Measurements from ENCODE around the gene SETBP1. TPM values are rescaled to one million over a fixed set of nuclear protein-coding genes. Genes with fewer than 3 reads are reported as not detected.

Gene SETBP1
- total and polyA plus RNA-seq, 2 of the 4 experiments (the other 2 are of a cell fraction) = 0.19 to 0.36 TPM

DNA sequence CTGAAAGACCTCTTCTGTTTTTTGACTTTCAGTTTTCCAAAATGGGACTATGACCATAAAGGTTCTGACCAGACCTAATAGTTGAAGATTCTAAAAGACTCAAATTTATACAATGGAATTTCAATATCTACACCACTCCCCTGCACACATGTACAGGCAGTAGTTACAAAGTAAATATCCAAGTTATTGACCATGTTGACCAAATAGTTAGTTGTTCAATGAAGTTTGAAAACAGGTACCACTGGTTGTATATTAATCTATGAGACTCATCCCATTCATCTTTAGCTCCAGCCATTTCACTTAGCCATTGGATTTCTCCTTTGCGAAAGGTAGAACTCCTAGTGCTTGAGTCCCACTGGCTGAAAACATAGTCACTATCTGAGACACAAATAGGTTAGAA lies 277.4 kb downstream of the SETBP1 start:
- H3K9ac ChIP-seq (ENCODE audit: low read depth, low read length) = no peak overlapping the region
- H3K9me3 ChIP-seq (ENCODE audit: control insufficient read depth, insufficient read depth, low read length) = no peaks in the 10 kb centered on the region
- no peak overlapping the region for H2AK9ac ChIP-seq (replicated peaks; ENCODE audit: low read depth, low read length, poor library complexity)
- H3K79me1 ChIP-seq (ENCODE audit: low read depth in 1 of 2, low read length in 2 of 2) = no peaks in the 10 kb centered on the region
- H3K36me3 ChIP-seq (ENCODE audit: control insufficient read depth, insufficient read depth, low read length) = no peaks in the 10 kb centered on the region
- DNase-seq (no peak), ATAC-seq (ENCODE audit: low read depth) (no peak)
- no peak overlapping the region for H2BK15ac ChIP-seq (ENCODE audit: low read depth, low read length)
- BruUV-seq (replicated peaks) = no TSS peak
- ChIA-PET CTCF (interaction anchor here (1.0 kb wide), 1 partner anchor 21 kb away, joined by 3 read pairs; no protein-coding TSS in a partner anchor), POLR2A (ENCODE audit: unreplicated experiment) (no interaction called here)
- H3K27ac ChIP-seq (ENCODE audit: insufficient read depth, low read length) = no peak overlapping the region
- no peak overlapping the region for H3K4me2 ChIP-seq (ENCODE audit: low read depth, low read length)
- H2AK5ac ChIP-seq (ENCODE audit: low read depth, low read length) = no peak overlapping the region
- H3K4ac ChIP-seq (ENCODE audit: low read depth, low read length) = no peak overlapping the region
- H4K5ac ChIP-seq (ENCODE audit: low read depth, low read length) = no peak overlapping the region
- no peaks in the 10 kb centered on the region for H3K4me1 ChIP-seq (ENCODE audit: control insufficient read depth, insufficient read depth, low read length)
- H4K8ac ChIP-seq (ENCODE audit: low read depth in 2 of 2, low read length in 2 of 2) = no peak overlapping the region
- TF ChIP-seq MAZ (IDR thresholded peaks at IDR 0.05; ENCODE audit: borderline replicate concordance, low read depth, low read length) (no peak), RCOR1 (IDR thresholded peaks at IDR 0.05; ENCODE audit: insufficient replicate concordance, low read length) (no peak), NFE2L2 (IDR thresholded peaks at IDR 0.05; ENCODE audit: low read depth, low read length) (no peak), BHLHE40 (IDR thresholded peaks at IDR 0.05; ENCODE audit: low read depth, low read length) (no peak), FOS (IDR thresholded peaks at IDR 0.05; ENCODE audit: low read depth, low read length) (no peak), SMC3 (IDR thresholded peaks at IDR 0.05; ENCODE audit: low read depth, low read length) (no peak), RAD21 (IDR thresholded peaks at IDR 0.05; ENCODE audit: low read length) (no peak), CHD1 (IDR thresholded peaks at IDR 0.05; ENCODE audit: low read depth, low read length) (no peak), CEBPB (IDR thresholded peaks at IDR 0.05; ENCODE audit: low read depth, low read length) (no peak), MAFK (IDR thresholded peaks at IDR 0.05; ENCODE audit: low read depth, low read length) (no peak), POLR2A (IDR thresholded peaks at IDR 0.05; ENCODE audit: low read depth, low read length) (no peak), MXI1 (IDR thresholded peaks at IDR 0.05; ENCODE audit: borderline replicate concordance, low read depth, low read length) (no peak), RFX5 (IDR thresholded peaks at IDR 0.05; ENCODE audit: low read depth, low read length) (no peak)
- TF ChIP-seq, protein P1, sequence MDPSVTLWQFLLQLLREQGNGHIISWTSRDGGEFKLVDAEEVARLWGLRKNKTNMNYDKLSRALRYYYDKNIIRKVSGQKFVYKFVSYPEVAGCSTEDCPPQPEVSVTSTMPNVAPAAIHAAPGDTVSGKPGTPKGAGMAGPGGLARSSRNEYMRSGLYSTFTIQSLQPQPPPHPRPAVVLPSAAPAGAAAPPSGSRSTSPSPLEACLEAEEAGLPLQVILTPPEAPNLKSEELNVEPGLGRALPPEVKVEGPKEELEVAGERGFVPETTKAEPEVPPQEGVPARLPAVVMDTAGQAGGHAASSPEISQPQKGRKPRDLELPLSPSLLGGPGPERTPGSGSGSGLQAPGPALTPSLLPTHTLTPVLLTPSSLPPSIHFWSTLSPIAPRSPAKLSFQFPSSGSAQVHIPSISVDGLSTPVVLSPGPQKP (IDR thresholded peaks at IDR 0.05; ENCODE audit: borderline replicate concordance, low read depth, low read length) = no peak
- TF ChIP-seq, protein P2, sequence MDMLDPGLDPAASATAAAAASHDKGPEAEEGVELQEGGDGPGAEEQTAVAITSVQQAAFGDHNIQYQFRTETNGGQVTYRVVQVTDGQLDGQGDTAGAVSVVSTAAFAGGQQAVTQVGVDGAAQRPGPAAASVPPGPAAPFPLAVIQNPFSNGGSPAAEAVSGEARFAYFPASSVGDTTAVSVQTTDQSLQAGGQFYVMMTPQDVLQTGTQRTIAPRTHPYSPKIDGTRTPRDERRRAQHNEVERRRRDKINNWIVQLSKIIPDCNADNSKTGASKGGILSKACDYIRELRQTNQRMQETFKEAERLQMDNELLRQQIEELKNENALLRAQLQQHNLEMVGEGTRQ (IDR thresholded peaks at IDR 0.05; ENCODE audit: low read depth, low read length) = no peak
- TF ChIP-seq, protein P3, sequence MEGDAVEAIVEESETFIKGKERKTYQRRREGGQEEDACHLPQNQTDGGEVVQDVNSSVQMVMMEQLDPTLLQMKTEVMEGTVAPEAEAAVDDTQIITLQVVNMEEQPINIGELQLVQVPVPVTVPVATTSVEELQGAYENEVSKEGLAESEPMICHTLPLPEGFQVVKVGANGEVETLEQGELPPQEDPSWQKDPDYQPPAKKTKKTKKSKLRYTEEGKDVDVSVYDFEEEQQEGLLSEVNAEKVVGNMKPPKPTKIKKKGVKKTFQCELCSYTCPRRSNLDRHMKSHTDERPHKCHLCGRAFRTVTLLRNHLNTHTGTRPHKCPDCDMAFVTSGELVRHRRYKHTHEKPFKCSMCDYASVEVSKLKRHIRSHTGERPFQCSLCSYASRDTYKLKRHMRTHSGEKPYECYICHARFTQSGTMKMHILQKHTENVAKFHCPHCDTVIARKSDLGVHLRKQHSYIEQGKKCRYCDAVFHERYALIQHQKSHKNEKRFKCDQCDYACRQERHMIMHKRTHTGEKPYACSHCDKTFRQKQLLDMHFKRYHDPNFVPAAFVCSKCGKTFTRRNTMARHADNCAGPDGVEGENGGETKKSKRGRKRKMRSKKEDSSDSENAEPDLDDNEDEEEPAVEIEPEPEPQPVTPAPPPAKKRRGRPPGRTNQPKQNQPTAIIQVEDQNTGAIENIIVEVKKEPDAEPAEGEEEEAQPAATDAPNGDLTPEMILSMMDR (conservative IDR thresholded peaks at IDR 0.05; ENCODE audit: low read depth, low read length) = no peak
- H2BK20ac ChIP-seq (ENCODE audit: low read depth, low read length) = no peak overlapping the region
- H4K91ac ChIP-seq (ENCODE audit: insufficient read depth, low read depth, low read length) = no peak overlapping the region
- dilution Hi-C loops (cut with HindIII; ENCODE audit: low sequenced_read_pairs, unreplicated experiment) = no loop called here
- H3K27me3 ChIP-seq (ENCODE audit: control insufficient read depth, insufficient read depth, low read length) = no peaks in the 10 kb centered on the region
- H3K56ac ChIP-seq (ENCODE audit: extremely low read depth, insufficient read depth, low read length) = no peak overlapping the region
- H3K14ac ChIP-seq (replicated peaks; ENCODE audit: low read depth, low read length) = no peak overlapping the region
- no peak overlapping the region for H2BK120ac ChIP-seq (ENCODE audit: low read depth, low read length)
- H3K4me3 ChIP-seq (ENCODE audit: insufficient read depth, low read depth, low read length) = no peak overlapping the region
- in situ Hi-C loops (cut with MboI; ENCODE audit: low sequenced_read_pairs) = no loop called here
- H3K23ac ChIP-seq (ENCODE audit: low read depth, low read length) = no peak overlapping the region
- intact Hi-C loops (cut with micrococcal nuclease) = no loop called here
- WGBS, 2 experiments (ENCODE audit: extremely low coverage in 2 of 2, insufficient read length in 1 of 2) = no CpG with 5 or more reads among the region's 1 CpG
- H2AFZ ChIP-seq (replicated peaks; ENCODE audit: low read length, poor library complexity) = no peak overlapping the region
- H3K18ac ChIP-seq (ENCODE audit: low read depth, low read length) = no peak overlapping the region
- H2BK5ac ChIP-seq (ENCODE audit: low read depth, low read length, poor library complexity, severe bottlenecking) = no peak overlapping the region
- H3K9me1 ChIP-seq (ENCODE audit: insufficient read depth, low read length) = no peaks in the 10 kb centered on the region
- no peaks in the 10 kb centered on the region for H4K20me1 ChIP-seq (ENCODE audit: insufficient read depth, low read length)

Measured in IMR-90 (cell line).